Measurements from ENCODE around the gene IL32.

GRCh38 chr16:3059041-3059722, 6.3 kb upstream of the IL32 start:
- TF ChIP-seq, protein P1, sequence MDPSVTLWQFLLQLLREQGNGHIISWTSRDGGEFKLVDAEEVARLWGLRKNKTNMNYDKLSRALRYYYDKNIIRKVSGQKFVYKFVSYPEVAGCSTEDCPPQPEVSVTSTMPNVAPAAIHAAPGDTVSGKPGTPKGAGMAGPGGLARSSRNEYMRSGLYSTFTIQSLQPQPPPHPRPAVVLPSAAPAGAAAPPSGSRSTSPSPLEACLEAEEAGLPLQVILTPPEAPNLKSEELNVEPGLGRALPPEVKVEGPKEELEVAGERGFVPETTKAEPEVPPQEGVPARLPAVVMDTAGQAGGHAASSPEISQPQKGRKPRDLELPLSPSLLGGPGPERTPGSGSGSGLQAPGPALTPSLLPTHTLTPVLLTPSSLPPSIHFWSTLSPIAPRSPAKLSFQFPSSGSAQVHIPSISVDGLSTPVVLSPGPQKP (IDR thresholded peaks at IDR 0.05; ENCODE audit: borderline replicate concordance, low read depth, low read length) = no peak
- TF ChIP-seq POLR2A (IDR thresholded peaks at IDR 0.05; ENCODE audit: low read depth, low read length) = peak; percentile 39; the same call in 1 of the 2 replicates
- TF ChIP-seq RAD21 (IDR thresholded peaks at IDR 0.05; ENCODE audit: low read length) = peak; percentile 86
- peak; percentile 94 for TF ChIP-seq CTCF (conservative IDR thresholded peaks at IDR 0.05; ENCODE audit: low read depth, low read length)
- peak; percentile 84 for TF ChIP-seq SMC3 (IDR thresholded peaks at IDR 0.05; ENCODE audit: low read depth, low read length)
- no peak for TF ChIP-seq RFX5 (IDR thresholded peaks at IDR 0.05; ENCODE audit: low read depth, low read length)
- 0 out of 2 replicates have a peak, but pooled peaks have one; percentile 45 for TF ChIP-seq MXI1 (IDR thresholded peaks at IDR 0.05; ENCODE audit: borderline replicate concordance, low read depth, low read length)
- TF ChIP-seq CEBPB (IDR thresholded peaks at IDR 0.05; ENCODE audit: low read depth, low read length) = no peak
- TF ChIP-seq, protein P2, sequence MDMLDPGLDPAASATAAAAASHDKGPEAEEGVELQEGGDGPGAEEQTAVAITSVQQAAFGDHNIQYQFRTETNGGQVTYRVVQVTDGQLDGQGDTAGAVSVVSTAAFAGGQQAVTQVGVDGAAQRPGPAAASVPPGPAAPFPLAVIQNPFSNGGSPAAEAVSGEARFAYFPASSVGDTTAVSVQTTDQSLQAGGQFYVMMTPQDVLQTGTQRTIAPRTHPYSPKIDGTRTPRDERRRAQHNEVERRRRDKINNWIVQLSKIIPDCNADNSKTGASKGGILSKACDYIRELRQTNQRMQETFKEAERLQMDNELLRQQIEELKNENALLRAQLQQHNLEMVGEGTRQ (IDR thresholded peaks at IDR 0.05; ENCODE audit: low read depth, low read length) = no peak
- no peak for TF ChIP-seq FOS (IDR thresholded peaks at IDR 0.05; ENCODE audit: low read depth, low read length)
- peak; percentile 98 for TF ChIP-seq MAZ (IDR thresholded peaks at IDR 0.05; ENCODE audit: borderline replicate concordance, low read depth, low read length)
- no peak for TF ChIP-seq RCOR1 (IDR thresholded peaks at IDR 0.05; ENCODE audit: insufficient replicate concordance, low read length)
- 0 out of 2 replicates have a peak, but pooled peaks have one; percentile 56 for TF ChIP-seq CHD1 (IDR thresholded peaks at IDR 0.05; ENCODE audit: low read depth, low read length)
- no peak for TF ChIP-seq MAFK (IDR thresholded peaks at IDR 0.05; ENCODE audit: low read depth, low read length)

Data from IMR-90 (cell line).